Adrenal gland (tissue), 12 donors: ENCODE measurements around the gene SFXN5. TPM values are rescaled to one million over a fixed set of nuclear protein-coding genes. Genes with fewer than 3 reads are reported as not detected.

ENCODE experiments used
- DNase-seq, 7 donors: peaks; one replicate each; pipeline ENCODE4 v3.0.0-alpha.2; 2019 to 2020
- H3K27ac ChIP-seq, 5 donors: fragments of 200-600 bp; sonication (generic) in 4 of 5; 1 replicate in 3 of 5; 2 replicates in 2 of 5; pipeline versions ENCODE4 v1.5.1 to v1.8.0; 2016 to 2020; ENCODE audit warnings: mild to moderate bottlenecking in 1 of 5
- H3K27me3 ChIP-seq: fragments of 200-600 bp; 2 replicates; pipeline ENCODE4 v1.8.0; 2021
- H3K36me3 ChIP-seq, 2 donors: fragments of 200-600 bp; replicated peaks in 1 of 2; 1 replicate in 1 of 2; 2 replicates in 1 of 2; pipeline versions ENCODE4 v1.5.1 to v1.8.0; 2018 to 2022
- H3K4me1 ChIP-seq, 2 donors: fragments of 200-600 bp; replicated peaks in 1 of 2; 1 replicate in 1 of 2; 2 replicates in 1 of 2; pipeline versions ENCODE4 v1.5.1 to v1.8.0; 2018 to 2021
- H3K4me3 ChIP-seq, 4 donors: fragments of 200-600 bp; sonication (generic) in 3 of 4; one replicate each; pipeline ENCODE4 v1.5.1; 2016 to 2018
- H3K9me3 ChIP-seq, 3 donors: fragments of 200-600 bp; sonication (generic) in 1 of 3; replicated peaks in 1 of 3; 1 replicate in 2 of 3; 2 replicates in 1 of 3; pipeline versions ENCODE4 v1.5.1 to v1.8.0; 2016 to 2021
- POLR2A ChIP-seq, 2 donors: fragments of 450-650 bp; IDR thresholded peaks; one replicate each; pipeline ENCODE4 v1.6.1; 2017; ENCODE audit warnings: antibody characterized with exemption in 2 of 2, mild to moderate bottlenecking in 2 of 2, moderate library complexity in 1 of 2
- WGBS, 4 donors: extraction: QIAGEN DNeasy Blood & Tissue Kit in 2 of 4; methylation state at CpG; one replicate each; pipeline versions ENCODE4 v1.1.5 to v1.1.7; 2013 to 2017; 5-methylcytosine and 5-hydroxymethylcytosine counted together
- intact Hi-C, 2 donors: fragments of 100-400 bp; cut with DNase I; formaldehyde crosslinking; loops; one replicate each; pipeline versions ENCODE4 v1.14.1 to v1.15.0; 2022 to 2023
- polyA plus RNA-seq, 3 donors: library from polyadenylated mRNA; stranded (reverse); fragments of 200-250 nt in 2 of 3; fragments of 350-450 nt in 1 of 3; fragmentation: Illumina TruSeq in 1 of 3; extraction: RNeasy Lipid Tissue Mini Kit (QIAGEN cat#74804) in 1 of 3; gene quantifications; one replicate each; pipeline ENCODE4 v1.2.3, GENCODE V29; 2013 to 2014
- total RNA-seq, 9 donors: library from RNA; depleted of rRNA in 4 of 9; stranded (reverse); fragments of >200 nt in 4 of 9; fragments of 120-200 nt in 1 of 9; fragmentation: NEBNext Ultra II Directional in 1 of 9; extraction: Animal tissue kit (Norgen Biotek cat#: 25700) in 1 of 9; gene quantifications; one replicate each; pipeline versions ENCODE4 v1.1.0 to v1.2.4, GENCODE V29; 2013 to 2023
- TF ChIP-seq, protein P1 (sequence below), 6 experiments: fragments of 450-650 bp in 4 of 6; fragments of 200-600 bp in 2 of 6; sonication (generic) in 1 of 6; IDR thresholded peaks; 1 replicate in 5 of 6; 2 replicates in 1 of 6; pipeline versions ENCODE4 v1.5.1 to v1.8.0; 2016 to 2021; ENCODE audit warnings: antibody characterized with exemption in 6 of 6, mild to moderate bottlenecking in 2 of 6, moderate library complexity in 1 of 6
- donor health status: healthy with polysubstance abuse.
- donor health status: Bipolar disorder and iron deficiency.
- donor health status: DM: yes; HTN: yes; CAD: no.
- donor health status: DM: no; HTN: no; CAD: no.
- donor health status: DM: no; HTN: no; CAD: no.
- donor health status: DM: yes; HTN: yes; CAD: no.

The SFXN5 gene
- total and polyA plus RNA-seq, 12 donors, result 12.2 to 56.5 (median 32.7) TPM

DNA sequence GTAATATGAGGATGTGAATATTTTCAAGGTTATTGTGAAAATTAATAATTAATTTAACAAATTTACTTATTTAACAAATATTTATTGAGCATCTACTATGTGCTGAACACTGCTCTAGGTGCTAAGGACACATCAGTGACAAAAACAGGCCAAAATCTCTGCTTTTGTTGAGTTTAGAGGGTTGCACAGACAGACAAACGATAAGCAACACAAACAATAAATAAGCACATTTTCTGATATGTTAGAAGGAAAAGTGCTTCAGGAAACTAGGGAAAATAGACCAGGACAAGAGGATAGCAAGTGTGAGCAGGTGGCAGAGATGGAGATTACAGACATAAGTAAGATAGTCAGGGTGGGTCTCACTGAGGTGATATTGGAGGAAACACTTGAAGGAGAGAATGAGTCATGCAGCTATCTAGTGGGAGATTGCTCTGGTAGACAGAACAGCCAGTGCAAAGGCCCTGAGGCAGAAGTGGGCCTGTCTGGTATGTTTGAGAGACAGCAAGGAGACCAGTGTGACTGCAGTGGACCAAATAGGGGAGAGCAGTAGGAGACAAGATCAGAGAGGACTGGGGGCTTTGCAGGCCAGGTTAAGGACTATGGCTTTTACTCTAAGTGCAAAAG is 38.3 kb downstream of the SFXN5 start:
- H3K27me3 ChIP-seq, result no peaks in the 10 kb centered on the region
- intact Hi-C loops, result no loop called here
- 84 to 95% (median 90%) methylated on average over 1 of the region's 1 CpG for WGBS, 4 donors
- TF ChIP-seq POLR2A (IDR thresholded peaks at IDR 0.05), result no peak
- TF ChIP-seq, protein P1, sequence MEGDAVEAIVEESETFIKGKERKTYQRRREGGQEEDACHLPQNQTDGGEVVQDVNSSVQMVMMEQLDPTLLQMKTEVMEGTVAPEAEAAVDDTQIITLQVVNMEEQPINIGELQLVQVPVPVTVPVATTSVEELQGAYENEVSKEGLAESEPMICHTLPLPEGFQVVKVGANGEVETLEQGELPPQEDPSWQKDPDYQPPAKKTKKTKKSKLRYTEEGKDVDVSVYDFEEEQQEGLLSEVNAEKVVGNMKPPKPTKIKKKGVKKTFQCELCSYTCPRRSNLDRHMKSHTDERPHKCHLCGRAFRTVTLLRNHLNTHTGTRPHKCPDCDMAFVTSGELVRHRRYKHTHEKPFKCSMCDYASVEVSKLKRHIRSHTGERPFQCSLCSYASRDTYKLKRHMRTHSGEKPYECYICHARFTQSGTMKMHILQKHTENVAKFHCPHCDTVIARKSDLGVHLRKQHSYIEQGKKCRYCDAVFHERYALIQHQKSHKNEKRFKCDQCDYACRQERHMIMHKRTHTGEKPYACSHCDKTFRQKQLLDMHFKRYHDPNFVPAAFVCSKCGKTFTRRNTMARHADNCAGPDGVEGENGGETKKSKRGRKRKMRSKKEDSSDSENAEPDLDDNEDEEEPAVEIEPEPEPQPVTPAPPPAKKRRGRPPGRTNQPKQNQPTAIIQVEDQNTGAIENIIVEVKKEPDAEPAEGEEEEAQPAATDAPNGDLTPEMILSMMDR (IDR thresholded peaks at IDR 0.05), result no peak
- H3K4me3 ChIP-seq, result no peak overlapping the region
- H3K9me3 ChIP-seq, result no peaks in the 10 kb centered on the region
- DNase-seq, result no peak
- no peaks in the 10 kb centered on the region for H3K36me3 ChIP-seq
- no peak overlapping the region for H3K27ac ChIP-seq
- H3K4me1 ChIP-seq, result no peaks in the 10 kb centered on the region

DNA sequence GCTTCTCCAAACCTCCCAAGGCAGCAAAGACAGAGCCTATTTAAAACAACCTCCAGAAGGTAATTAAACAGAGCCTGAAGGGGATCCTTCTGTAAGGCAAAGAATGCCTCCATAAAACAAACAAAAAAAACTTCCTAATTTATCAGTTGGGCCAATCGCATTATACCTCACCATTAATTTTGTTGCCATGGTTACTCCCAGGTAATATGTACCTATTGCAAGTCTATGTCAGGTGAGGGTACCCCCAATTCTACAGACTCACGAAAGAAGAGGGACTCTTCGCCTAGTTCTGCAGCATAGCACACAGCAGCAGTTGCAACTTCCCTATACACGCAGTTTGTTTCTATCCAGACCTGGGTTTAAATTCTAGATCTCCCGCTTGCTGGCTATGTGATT is 38.8 kb downstream of the SFXN5 start:
- Histone ChIP-seq H3K4me1 (no peaks in the 10 kb centered on the region), H3K4me3 (no peak overlapping the region), H3K36me3 (no peaks in the 10 kb centered on the region), H3K27ac (no peak overlapping the region), H3K27me3 (no peaks in the 10 kb centered on the region), H3K9me3 (no peaks in the 10 kb centered on the region)
- WGBS, 4 donors, result 88 to 95% (median 90%) methylated on average over 5 of the region's 5 CpGs
- DNase-seq, result no peak
- intact Hi-C loops, result no loop called here
- TF ChIP-seq, protein P1 (IDR thresholded peaks at IDR 0.05), result no peak
- no peak for TF ChIP-seq POLR2A (IDR thresholded peaks at IDR 0.05)

DNA sequence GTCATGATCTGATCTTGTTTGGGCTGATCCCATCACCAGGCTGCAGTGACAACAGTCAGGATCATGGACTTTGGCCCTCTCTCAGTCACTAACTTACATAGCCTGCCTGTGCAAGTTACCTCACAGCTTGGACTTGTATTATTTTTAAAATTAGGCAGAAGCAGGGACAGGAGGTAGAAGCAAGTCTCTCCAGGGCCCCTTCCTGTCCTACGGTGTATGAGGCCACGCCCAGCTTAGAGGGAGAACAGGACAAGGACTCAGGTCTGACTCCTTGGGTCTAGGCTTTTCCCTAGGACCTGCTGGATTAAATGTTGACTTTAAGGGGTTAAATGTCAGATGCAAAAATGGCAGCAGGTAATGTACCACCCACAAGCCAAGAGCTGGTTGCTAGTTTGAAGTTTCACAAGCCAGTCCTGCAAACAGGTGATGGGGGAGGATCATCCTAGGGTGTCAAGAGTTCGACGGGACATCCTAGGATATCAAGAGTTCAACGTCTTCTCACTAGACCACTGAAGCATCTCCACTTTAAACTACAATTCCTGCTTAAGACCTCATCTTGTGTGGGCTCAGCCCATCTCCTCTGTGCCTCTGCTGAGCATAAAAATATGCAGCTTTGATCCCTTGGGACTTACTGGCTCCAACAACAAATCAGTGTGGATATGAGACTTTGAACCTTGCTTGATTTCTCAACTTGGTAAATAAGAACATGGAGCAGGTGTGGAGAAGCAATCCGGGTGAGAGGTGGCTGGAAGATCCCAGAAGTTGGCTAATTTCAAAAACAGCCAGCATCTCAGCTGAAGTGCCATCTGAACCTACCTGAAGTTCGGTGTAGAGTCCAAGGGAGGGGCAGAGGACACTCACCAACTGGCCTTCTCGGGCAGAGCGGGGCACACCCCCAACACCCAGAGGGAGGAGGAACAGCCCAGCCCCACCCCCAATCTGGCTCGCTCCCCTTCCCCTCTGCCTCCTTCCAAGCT is 39.5 kb downstream of the SFXN5 start:
- H3K9me3 ChIP-seq, result no peaks in the 10 kb centered on the region
- H3K36me3 ChIP-seq, result no peaks in the 10 kb centered on the region
- no peak for DNase-seq
- H3K4me1 ChIP-seq, result no peaks in the 10 kb centered on the region
- H3K27ac ChIP-seq, result no peak overlapping the region
- intact Hi-C loops, result no loop called here
- 87 to 92% (median 90%) methylated on average over 10 of the region's 10 CpGs for WGBS, 4 donors
- no peak overlapping the region for H3K4me3 ChIP-seq
- TF ChIP-seq POLR2A (IDR thresholded peaks at IDR 0.05), result no peak
- TF ChIP-seq, protein P1 (IDR thresholded peaks at IDR 0.05), result no peak
- no peaks in the 10 kb centered on the region for H3K27me3 ChIP-seq

DNA sequence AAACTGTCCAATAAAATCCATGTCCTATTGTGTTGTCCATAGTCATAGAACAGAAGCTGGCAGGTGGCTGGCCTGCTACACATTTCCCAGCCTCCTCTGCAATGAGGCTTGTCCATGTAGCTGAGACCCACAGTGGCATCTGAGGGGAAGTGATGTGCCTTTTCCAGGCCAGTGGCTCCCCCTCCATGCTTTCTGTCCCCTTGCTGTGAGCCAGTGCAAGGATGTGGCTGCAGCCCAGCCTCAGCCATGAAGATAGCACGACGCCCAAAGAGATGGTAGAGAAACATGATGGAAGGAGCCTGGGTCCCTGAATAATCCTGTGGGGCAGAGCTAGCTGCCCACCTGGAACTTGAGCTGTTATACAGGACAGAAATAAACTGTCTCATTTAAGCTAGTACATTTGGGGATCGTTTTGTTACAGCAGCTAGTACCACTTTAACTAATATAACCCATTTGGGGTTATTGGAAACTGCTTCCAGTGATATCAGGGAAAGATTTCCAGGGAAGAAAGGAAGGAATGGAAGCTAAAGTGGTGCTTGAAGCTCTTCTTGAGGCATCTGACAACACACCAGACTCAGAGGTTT is 40.3 kb downstream of the SFXN5 start:
- H3K9me3 ChIP-seq, result no peaks in the 10 kb centered on the region
- H3K27ac ChIP-seq, result no peak overlapping the region
- no peaks in the 10 kb centered on the region for H3K36me3 ChIP-seq
- no peak for TF ChIP-seq POLR2A (IDR thresholded peaks at IDR 0.05)
- TF ChIP-seq, protein P1 (IDR thresholded peaks at IDR 0.05), result no peak
- 91 to 96% (median 95%) methylated on average over 3 of the region's 3 CpGs for WGBS, 4 donors
- no peak overlapping the region for H3K4me3 ChIP-seq
- intact Hi-C loops, result no loop called here
- H3K4me1 ChIP-seq, result no peaks in the 10 kb centered on the region
- no peaks in the 10 kb centered on the region for H3K27me3 ChIP-seq
- no peak for DNase-seq
